SU-DHL-6 (cell line): ENCODE results near the gene WIPF1.

Experiments
- CTCF ChIP-seq: fragments of 200-600 bp; sonication (generic); IDR thresholded peaks from one replicate; pipeline ENCODE4 v1.5.1; 2017; ENCODE audit warnings: antibody characterized with exemption, mild to moderate bottlenecking, low read length, moderate library complexity; ENCODE audit not compliant: insufficient read depth, poor library complexity, severe bottlenecking
- EZH2phosphoT487 ChIP-seq: fragments of 200-600 bp; sonication (generic), shearing (Covaris generic); conservative IDR thresholded peaks from 2 replicates; pipeline ENCODE4 v1.6.1; 2018; ENCODE audit warnings: mild to moderate bottlenecking, antibody characterized with exemption, low read length, moderate library complexity, mixed read lengths

- no peak for TF ChIP-seq CTCF
- no peak for TF ChIP-seq EZH2phosphoT487
These were observed 61.6 kb downstream of the WIPF1 start for GRCh38 chr2:174535757-174536703.
